ENCODE data around the gene C5. TPM values are rescaled to one million over a fixed set of nuclear protein-coding genes. Genes with fewer than 3 reads are reported as not detected.

Gene C5
- total RNA-seq, 1 experiment from 2014 or later, result 0.74 TPM

- Histone ChIP-seq H2AFZ (ENCODE audit: low read length) (no peak overlapping the region), H2BK20ac (ENCODE audit: low read depth, low read length, poor library complexity, severe bottlenecking) (no peak overlapping the region), H3K9ac (ENCODE audit: extremely low read depth, insufficient read length, low read length) (no peak overlapping the region), H4K91ac (ENCODE audit: insufficient read length, low read depth, low read length) (no peak overlapping the region), H3K27ac (ENCODE audit: insufficient read length, low read depth, low read length) (no peak overlapping the region), H2BK5ac (ENCODE audit: insufficient read length, low read length) (no peak overlapping the region), H2AK5ac (ENCODE audit: insufficient read length, low read length) (no peak overlapping the region), H3K18ac (ENCODE audit: insufficient read length, low read depth, low read length) (no peak overlapping the region), H3K56ac (ENCODE audit: insufficient read length, low read depth, low read length) (no peak overlapping the region), H3K79me1 (ENCODE audit: insufficient read depth, low read depth, low read length, poor library complexity, severe bottlenecking) (no peaks in the 10 kb centered on the region), H3K4ac (ENCODE audit: low read depth, low read length) (no peak overlapping the region), H2BK15ac (ENCODE audit: low read depth, low read length) (no peak overlapping the region), H3K23ac (ENCODE audit: insufficient read length, low read depth, low read length) (no peak overlapping the region), H3K27me3 (ENCODE audit: insufficient read depth, low read length) (no peaks in the 10 kb centered on the region), H3K14ac (ENCODE audit: insufficient read depth, low read length) (no peak overlapping the region), H4K20me1 (ENCODE audit: control insufficient read depth, insufficient read depth, insufficient read length) (no peaks in the 10 kb centered on the region), H4K8ac (replicated peaks; ENCODE audit: insufficient read length, low read depth, low read length) (no peak overlapping the region), H3K4me2 (ENCODE audit: insufficient read depth, insufficient read length, low read length) (no peak overlapping the region), H2BK12ac (ENCODE audit: insufficient read length, low read depth, low read length) (no peak overlapping the region), H3K23me2 (ENCODE audit: insufficient read length, low read depth, low read length, poor library complexity, severe bottlenecking) (peaks cover 5% of the 10 kb centered on the region), H3K4me1 (ENCODE audit: insufficient read depth, low read length) (peaks cover 7% of the 10 kb centered on the region; the same call in 1 of the 2 replicates), H3K9me3 (ENCODE audit: control insufficient read depth, low read depth, low read length) (no peaks in the 10 kb centered on the region), H3T11ph (ENCODE audit: low read length) (no peak overlapping the region), H2BK120ac (ENCODE audit: low read depth, low read length, poor library complexity, severe bottlenecking) (no peak overlapping the region), H3K79me2 (ENCODE audit: insufficient read depth, low read length) (no peaks in the 10 kb centered on the region), H4K5ac (ENCODE audit: insufficient read length, low read depth, low read length) (no peak overlapping the region)
- DNase-seq, result no peak
- Mint-ChIP-seq H3K4me3 (no peak overlapping the region), H3K4me1 (peaks cover 50 to 70% of the 10 kb centered on the region in 2 experiments), H3K27ac (peak overlapping the region in 1 of 3 experiments; percentile 15; a peak in 1 of 7 replicates), H3K27me3 (ENCODE audit: low read depth) (peaks cover 12% of the 10 kb centered on the region), H3K36me3 (ENCODE audit: insufficient read depth in 1 of 3, low read depth in 3 of 3) (no peaks in the 10 kb centered on the region), H3K9me3 (no peaks in the 10 kb centered on the region)
- TF ChIP-seq CTCF (conservative IDR thresholded peaks at IDR 0.05), result no peak
- no CpG with 5 or more reads among the region's 11 CpGs for WGBS (ENCODE audit: extremely low coverage, insufficient read length, low lambda C conversion rate)
Observed at GRCh38 chr9:120923620-120924328, 126.3 kb downstream of the C5 start.

Data from H9 (cell line).